Measurements from ENCODE around the gene SLCO3A1.

The SLCO3A1 gene

DNA sequence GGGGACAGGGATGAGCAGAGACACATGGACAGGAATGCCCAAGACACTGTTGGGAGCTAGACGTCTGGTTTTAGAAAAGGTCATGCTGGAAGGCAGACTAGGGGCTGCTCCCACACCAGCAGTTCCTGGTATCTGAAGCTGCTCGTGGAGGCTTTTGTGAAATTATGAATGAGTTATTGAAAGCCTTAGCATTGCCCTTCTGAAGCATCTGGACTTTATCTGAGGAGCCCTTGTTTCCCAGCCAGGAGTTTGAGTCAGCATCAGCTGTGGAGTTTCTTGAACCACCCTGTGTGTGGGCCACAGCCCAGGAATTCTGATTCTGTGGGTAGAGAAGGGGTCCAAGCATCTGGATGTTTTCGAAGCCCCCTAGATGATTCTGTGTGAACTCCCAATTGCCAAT is 258.7 kb downstream of the SLCO3A1 start:
- ATAC-seq (replicated peaks; ENCODE audit: extremely low read depth, poor library complexity, severe bottlenecking) (no peak), DNase-seq (ENCODE audit: low spot score in 2 of 2) (no peak)
- no peaks in the 10 kb centered on the region for H3K27me3 Mint-ChIP-seq
- H3K27ac Mint-ChIP-seq (ENCODE audit: low read depth) = no peak overlapping the region
- H3K4me3 Mint-ChIP-seq = no peak overlapping the region
- peaks cover 15% of the 10 kb centered on the region for H3K36me3 Mint-ChIP-seq (ENCODE audit: insufficient read depth)
- no peaks in the 10 kb centered on the region for H3K9me3 Mint-ChIP-seq
- peaks cover 23% of the 10 kb centered on the region for H3K4me1 Mint-ChIP-seq

DNA sequence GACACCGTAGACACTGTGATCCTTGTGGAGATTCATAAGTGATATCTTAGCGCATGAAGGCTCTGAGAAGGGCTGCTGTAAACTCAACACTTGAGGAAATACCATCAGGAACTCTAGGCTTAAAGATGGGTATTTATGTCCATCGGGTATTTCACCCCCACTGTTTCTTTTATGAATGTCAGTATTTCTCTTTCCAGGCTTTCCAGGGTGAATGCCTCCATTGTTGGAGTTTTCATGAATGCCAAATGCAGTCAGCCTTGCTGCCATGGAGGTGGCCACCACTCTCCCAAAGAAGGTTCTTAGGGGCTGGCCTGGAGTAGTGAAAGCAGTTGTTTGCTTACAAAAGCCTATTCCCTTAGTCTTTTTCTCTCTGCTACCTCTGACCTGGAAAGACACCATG is 259.2 kb downstream of the SLCO3A1 start:
- H3K36me3 Mint-ChIP-seq (ENCODE audit: insufficient read depth) = peaks cover 15% of the 10 kb centered on the region
- H3K4me1 Mint-ChIP-seq = peaks cover 23% of the 10 kb centered on the region
- no peak overlapping the region for H3K27ac Mint-ChIP-seq (ENCODE audit: low read depth)
- H3K4me3 Mint-ChIP-seq = no peak overlapping the region
- H3K9me3 Mint-ChIP-seq = no peaks in the 10 kb centered on the region
- H3K27me3 Mint-ChIP-seq = no peaks in the 10 kb centered on the region
- DNase-seq (ENCODE audit: low spot score in 2 of 2) (no peak), ATAC-seq (replicated peaks; ENCODE audit: extremely low read depth, poor library complexity, severe bottlenecking) (no peak)

GRCh38 chr15:92113832-92114231 is 260.3 kb downstream of the SLCO3A1 start:
- Mint-ChIP-seq H3K4me1 (peaks cover 12% of the 10 kb centered on the region), H3K27me3 (no peaks in the 10 kb centered on the region), H3K9me3 (no peaks in the 10 kb centered on the region), H3K36me3 (ENCODE audit: insufficient read depth) (peaks cover 15% of the 10 kb centered on the region), H3K4me3 (no peak overlapping the region), H3K27ac (ENCODE audit: low read depth) (no peak overlapping the region)
- ATAC-seq (replicated peaks; ENCODE audit: extremely low read depth, poor library complexity, severe bottlenecking) = no peak
- DNase-seq (ENCODE audit: low spot score in 2 of 2) = no peak

DNA sequence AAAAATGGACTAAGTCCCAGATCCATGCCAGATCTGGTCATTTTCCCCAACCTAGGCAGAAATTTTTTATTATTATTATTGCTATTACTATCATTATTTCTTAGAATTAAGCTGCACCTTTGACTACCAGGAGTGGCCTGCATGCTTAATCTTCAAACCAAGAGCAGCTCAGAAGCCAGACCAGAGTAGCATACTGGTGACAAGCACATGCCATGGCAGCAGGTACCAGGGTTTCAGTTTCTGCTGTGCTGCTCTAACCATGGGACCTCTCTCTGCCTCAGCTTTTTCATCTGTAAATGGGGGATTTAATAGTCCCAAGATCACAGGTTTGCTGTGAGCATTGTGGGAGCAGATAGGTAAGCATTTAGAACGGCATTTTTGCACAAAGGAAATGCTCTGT is 262.3 kb downstream of the SLCO3A1 start:
- peaks cover 11% of the 10 kb centered on the region for H3K36me3 Mint-ChIP-seq (ENCODE audit: insufficient read depth)
- no peak overlapping the region for H3K27ac Mint-ChIP-seq (ENCODE audit: low read depth)
- DNase-seq (ENCODE audit: low spot score in 2 of 2) = no peak
- H3K4me1 Mint-ChIP-seq = peaks cover 6% of the 10 kb centered on the region
- no peak overlapping the region for H3K4me3 Mint-ChIP-seq
- H3K9me3 Mint-ChIP-seq = no peaks in the 10 kb centered on the region
- ATAC-seq (replicated peaks; ENCODE audit: extremely low read depth, poor library complexity, severe bottlenecking) = no peak
- no peaks in the 10 kb centered on the region for H3K27me3 Mint-ChIP-seq

DNA sequence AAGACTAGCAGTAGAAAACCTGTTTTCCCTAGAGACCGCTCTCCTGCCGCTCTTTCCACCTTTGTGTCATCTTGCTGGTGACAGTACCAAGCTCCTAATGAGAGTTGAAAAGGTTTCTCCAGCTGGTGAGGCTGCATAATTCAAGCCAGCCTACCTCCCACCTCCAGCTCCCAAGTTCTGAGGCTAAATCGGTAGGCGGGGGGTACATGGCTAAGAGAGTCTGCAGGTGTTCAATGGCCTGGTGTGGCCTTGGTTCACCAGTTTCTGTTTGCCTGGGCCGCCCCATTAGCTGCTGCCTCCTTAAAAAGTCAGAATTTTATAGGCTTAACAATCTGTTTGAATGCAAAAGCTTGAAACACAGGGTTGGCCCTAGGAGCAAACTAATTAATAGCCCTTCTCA is 262.8 kb downstream of the SLCO3A1 start:
- ATAC-seq (replicated peaks; ENCODE audit: extremely low read depth, poor library complexity, severe bottlenecking) = no peak
- Mint-ChIP-seq H3K4me3 (no peak overlapping the region), H3K4me1 (peaks cover 8% of the 10 kb centered on the region), H3K27ac (ENCODE audit: low read depth) (no peak overlapping the region), H3K27me3 (no peaks in the 10 kb centered on the region), H3K36me3 (ENCODE audit: insufficient read depth) (peaks cover 14% of the 10 kb centered on the region), H3K9me3 (peaks cover 2% of the 10 kb centered on the region)
- DNase-seq (ENCODE audit: low spot score in 2 of 2) = no peak

GRCh38 chr15:92117261-92117731 is 263.8 kb downstream of the SLCO3A1 start:
- H3K27ac Mint-ChIP-seq (ENCODE audit: low read depth) = no peak overlapping the region
- no peaks in the 10 kb centered on the region for H3K27me3 Mint-ChIP-seq
- peaks cover 16% of the 10 kb centered on the region for H3K36me3 Mint-ChIP-seq (ENCODE audit: insufficient read depth)
- DNase-seq (ENCODE audit: low spot score in 2 of 2) = no peak
- peaks cover 9% of the 10 kb centered on the region for H3K9me3 Mint-ChIP-seq
- no peak for ATAC-seq (replicated peaks; ENCODE audit: extremely low read depth, poor library complexity, severe bottlenecking)
- no peak overlapping the region for H3K4me3 Mint-ChIP-seq
- H3K4me1 Mint-ChIP-seq = peaks cover 17% of the 10 kb centered on the region

GRCh38 chr15:92118162-92118935 is 264.8 kb downstream of the SLCO3A1 start:
- DNase-seq (ENCODE audit: low spot score in 2 of 2) = no peak
- Mint-ChIP-seq H3K27me3 (no peaks in the 10 kb centered on the region), H3K36me3 (ENCODE audit: insufficient read depth) (peaks cover 12% of the 10 kb centered on the region)

DNA sequence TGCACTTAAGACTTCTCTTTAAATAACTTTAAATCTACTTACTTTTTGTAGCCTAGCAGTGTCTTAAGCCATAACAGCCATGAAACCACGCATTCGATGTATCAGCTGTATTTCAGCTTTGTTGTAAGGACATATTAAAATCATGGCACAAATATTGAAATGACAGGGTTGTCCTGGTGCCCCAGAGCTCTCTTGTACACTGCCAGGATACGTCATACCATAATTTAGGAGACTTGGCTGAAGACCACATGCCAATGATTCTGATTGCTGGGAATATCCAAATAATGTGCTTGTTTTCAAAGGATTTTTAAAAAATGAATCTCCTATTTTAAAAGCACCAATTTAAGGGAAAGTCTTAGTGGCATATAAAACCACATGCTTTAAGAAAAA is 265.4 kb downstream of the SLCO3A1 start:
- no peak for ATAC-seq (replicated peaks; ENCODE audit: extremely low read depth, poor library complexity, severe bottlenecking)
- H3K9me3 Mint-ChIP-seq = peaks cover 9% of the 10 kb centered on the region

More at GRCh38 chr15:92118162-92118935, 264.8 kb downstream of the SLCO3A1 start:
- H3K27ac Mint-ChIP-seq (ENCODE audit: low read depth) = no peak overlapping the region
- peaks cover 17% of the 10 kb centered on the region for H3K4me1 Mint-ChIP-seq
- peaks cover 9% of the 10 kb centered on the region for H3K9me3 Mint-ChIP-seq
- ATAC-seq (replicated peaks; ENCODE audit: extremely low read depth, poor library complexity, severe bottlenecking) = no peak
- H3K4me3 Mint-ChIP-seq = no peak overlapping the region

GRCh38 chr15:92120094-92120795 is 266.7 kb downstream of the SLCO3A1 start:
- H3K27me3 Mint-ChIP-seq = no peaks in the 10 kb centered on the region
- peaks cover 14% of the 10 kb centered on the region for H3K36me3 Mint-ChIP-seq (ENCODE audit: insufficient read depth)
- ATAC-seq (replicated peaks; ENCODE audit: extremely low read depth, poor library complexity, severe bottlenecking) = no peak
- H3K4me1 Mint-ChIP-seq = peaks cover 17% of the 10 kb centered on the region
- DNase-seq (ENCODE audit: low spot score in 2 of 2) = no peak
- peak overlapping the region; percentile 6 for H3K27ac Mint-ChIP-seq (ENCODE audit: low read depth)
- H3K4me3 Mint-ChIP-seq = no peak overlapping the region
- H3K9me3 Mint-ChIP-seq = peaks cover 9% of the 10 kb centered on the region

More for the DNA sequence above, 265.4 kb downstream of the SLCO3A1 start:
- peaks cover 12% of the 10 kb centered on the region for H3K36me3 Mint-ChIP-seq (ENCODE audit: insufficient read depth)
- H3K27me3 Mint-ChIP-seq = no peaks in the 10 kb centered on the region
- no peak overlapping the region for H3K27ac Mint-ChIP-seq (ENCODE audit: low read depth)
- peaks cover 17% of the 10 kb centered on the region for H3K4me1 Mint-ChIP-seq
- DNase-seq (ENCODE audit: low spot score in 2 of 2) = no peak
- no peak overlapping the region for H3K4me3 Mint-ChIP-seq

- peaks cover 17% of the 10 kb centered on the region for H3K36me3 Mint-ChIP-seq (ENCODE audit: insufficient read depth)
- peaks cover 17% of the 10 kb centered on the region for H3K4me1 Mint-ChIP-seq
- H3K4me3 Mint-ChIP-seq = no peak overlapping the region
- ATAC-seq (replicated peaks; ENCODE audit: extremely low read depth, poor library complexity, severe bottlenecking) (no peak), DNase-seq (ENCODE audit: low spot score in 2 of 2) (no peak)
- peak overlapping the region; percentile 41 for H3K27ac Mint-ChIP-seq (ENCODE audit: low read depth)
- no peaks in the 10 kb centered on the region for H3K27me3 Mint-ChIP-seq
- peaks cover 9% of the 10 kb centered on the region for H3K9me3 Mint-ChIP-seq
Observed at GRCh38 chr15:92121047-92121446, 267.5 kb downstream of the SLCO3A1 start.

GRCh38 chr15:92122259-92122658 is 268.8 kb downstream of the SLCO3A1 start:
- Mint-ChIP-seq H3K4me3 (no peak overlapping the region), H3K27me3 (no peaks in the 10 kb centered on the region), H3K36me3 (ENCODE audit: insufficient read depth) (peaks cover 21% of the 10 kb centered on the region), H3K9me3 (peaks cover 9% of the 10 kb centered on the region), H3K27ac (ENCODE audit: low read depth) (peak overlapping the region; percentile 41), H3K4me1 (peaks cover 17% of the 10 kb centered on the region)
- no peak for DNase-seq (ENCODE audit: low spot score in 2 of 2)
- no peak for ATAC-seq (replicated peaks; ENCODE audit: extremely low read depth, poor library complexity, severe bottlenecking)

- Mint-ChIP-seq H3K27ac (ENCODE audit: low read depth) (no peak overlapping the region), H3K36me3 (ENCODE audit: insufficient read depth) (peaks cover 24% of the 10 kb centered on the region), H3K27me3 (no peaks in the 10 kb centered on the region), H3K9me3 (peaks cover 9% of the 10 kb centered on the region), H3K4me1 (peaks cover 16% of the 10 kb centered on the region), H3K4me3 (no peak overlapping the region)
- no peak for DNase-seq (ENCODE audit: low spot score in 2 of 2)
- ATAC-seq (replicated peaks; ENCODE audit: extremely low read depth, poor library complexity, severe bottlenecking) = no peak
Observed at GRCh38 chr15:92123962-92124656, 270.6 kb downstream of the SLCO3A1 start.
